ENCODE results near the gene C2orf69. TPM values are rescaled to one million over a fixed set of nuclear protein-coding genes. Genes with fewer than 3 reads are reported as not detected.

C2orf69 gene
- total and polyA plus RNA-seq, 9 donors = 5.7 to 12.7 (median 8.8) TPM

GRCh38 chr2:199932312-199932855 is 21.3 kb downstream of the C2orf69 start:
- Histone ChIP-seq H3K27ac (ENCODE audit: low read length) (no peak overlapping the region), H3K4me1 (ENCODE audit: control insufficient read depth, insufficient read depth, low read length) (no peaks in the 10 kb centered on the region), H3K4me3 (ENCODE audit: low read length) (no peak overlapping the region), H3K36me3 (ENCODE audit: control insufficient read depth, insufficient read depth, low read length) (peaks cover 19% of the 10 kb centered on the region), H3K27me3 (ENCODE audit: control insufficient read depth, insufficient read depth, low read length) (no peaks in the 10 kb centered on the region), H3K9me3 (replicated peaks; ENCODE audit: control insufficient read depth, low read depth, low read length) (no peaks in the 10 kb centered on the region)
- DNase-seq = no peak
- no CpG with 5 or more reads among the region's 4 CpGs for WGBS (ENCODE audit: insufficient coverage)

- H3K4me1 ChIP-seq (ENCODE audit: control insufficient read depth, insufficient read depth, low read length) = no peaks in the 10 kb centered on the region
- H3K9me3 ChIP-seq (replicated peaks; ENCODE audit: control insufficient read depth, low read depth, low read length) = no peaks in the 10 kb centered on the region
- H3K27me3 ChIP-seq (ENCODE audit: control insufficient read depth, insufficient read depth, low read length) = no peaks in the 10 kb centered on the region
- no peak overlapping the region for H3K27ac ChIP-seq (ENCODE audit: low read length)
- WGBS (ENCODE audit: insufficient coverage) = no CpG with 5 or more reads among the region's 3 CpGs
- DNase-seq = no peak
- H3K36me3 ChIP-seq (ENCODE audit: control insufficient read depth, insufficient read depth, low read length) = peaks cover 21% of the 10 kb centered on the region
- no peak overlapping the region for H3K4me3 ChIP-seq (ENCODE audit: low read length)
These were observed 22.4 kb downstream of the C2orf69 start for GRCh38 chr2:199933466-199933865.

GRCh38 chr2:199936554-199936953 is 25.5 kb downstream of the C2orf69 start:
- Histone ChIP-seq H3K36me3 (ENCODE audit: control insufficient read depth, insufficient read depth, low read length) (peaks cover 13% of the 10 kb centered on the region), H3K4me3 (ENCODE audit: low read length) (no peak overlapping the region), H3K9me3 (replicated peaks; ENCODE audit: control insufficient read depth, low read depth, low read length) (no peaks in the 10 kb centered on the region), H3K4me1 (ENCODE audit: control insufficient read depth, insufficient read depth, low read length) (no peaks in the 10 kb centered on the region), H3K27me3 (ENCODE audit: control insufficient read depth, insufficient read depth, low read length) (no peaks in the 10 kb centered on the region), H3K27ac (ENCODE audit: low read length) (no peak overlapping the region)
- DNase-seq = no peak
- WGBS (ENCODE audit: insufficient coverage) = no CpG with 5 or more reads among the region's 2 CpGs

GRCh38 chr2:199940373-199940772 is 29.3 kb downstream of the C2orf69 start:
- no peaks in the 10 kb centered on the region for H3K4me1 ChIP-seq (ENCODE audit: control insufficient read depth, insufficient read depth, low read length)
- DNase-seq = no peak
- 80% methylated on average over 1 of the region's 2 CpGs for WGBS (ENCODE audit: insufficient coverage)
- H3K36me3 ChIP-seq (ENCODE audit: control insufficient read depth, insufficient read depth, low read length) = peaks cover 7% of the 10 kb centered on the region
- no peaks in the 10 kb centered on the region for H3K27me3 ChIP-seq (ENCODE audit: control insufficient read depth, insufficient read depth, low read length)
- no peaks in the 10 kb centered on the region for H3K9me3 ChIP-seq (replicated peaks; ENCODE audit: control insufficient read depth, low read depth, low read length)
- H3K4me3 ChIP-seq (ENCODE audit: low read length) = no peak overlapping the region
- no peak overlapping the region for H3K27ac ChIP-seq (ENCODE audit: low read length)

GRCh38 chr2:199943373-199943772 is 32.3 kb downstream of the C2orf69 start:
- WGBS (ENCODE audit: insufficient coverage) = no CpG with 5 or more reads among the region's 4 CpGs
- no peak overlapping the region for H3K4me3 ChIP-seq (ENCODE audit: low read length)
- H3K9me3 ChIP-seq (replicated peaks; ENCODE audit: control insufficient read depth, low read depth, low read length) = no peaks in the 10 kb centered on the region
- H3K4me1 ChIP-seq (ENCODE audit: control insufficient read depth, insufficient read depth, low read length) = no peaks in the 10 kb centered on the region
- H3K27me3 ChIP-seq (ENCODE audit: control insufficient read depth, insufficient read depth, low read length) = no peaks in the 10 kb centered on the region
- no peak for DNase-seq
- H3K27ac ChIP-seq (ENCODE audit: low read length) = no peak overlapping the region
- H3K36me3 ChIP-seq (ENCODE audit: control insufficient read depth, insufficient read depth, low read length) = peaks cover 5% of the 10 kb centered on the region

GRCh38 chr2:199946196-199946595 is 35.1 kb downstream of the C2orf69 start:
- no peak overlapping the region for H3K27ac ChIP-seq (ENCODE audit: low read length)
- H3K4me1 ChIP-seq (ENCODE audit: control insufficient read depth, insufficient read depth, low read length) = no peaks in the 10 kb centered on the region
- H3K36me3 ChIP-seq (ENCODE audit: control insufficient read depth, insufficient read depth, low read length) = peaks cover 9% of the 10 kb centered on the region
- no peak for DNase-seq
- no peaks in the 10 kb centered on the region for H3K9me3 ChIP-seq (replicated peaks; ENCODE audit: control insufficient read depth, low read depth, low read length)
- WGBS (ENCODE audit: insufficient coverage) = no CpG with 5 or more reads among the region's 1 CpG
- no peak overlapping the region for H3K4me3 ChIP-seq (ENCODE audit: low read length)
- H3K27me3 ChIP-seq (ENCODE audit: control insufficient read depth, insufficient read depth, low read length) = no peaks in the 10 kb centered on the region

- H3K4me1 ChIP-seq (ENCODE audit: control insufficient read depth, insufficient read depth, low read length) = no peaks in the 10 kb centered on the region
- DNase-seq = no peak
- no peaks in the 10 kb centered on the region for H3K9me3 ChIP-seq (replicated peaks; ENCODE audit: control insufficient read depth, low read depth, low read length)
- H3K27ac ChIP-seq (ENCODE audit: low read length) = no peak overlapping the region
- H3K36me3 ChIP-seq (ENCODE audit: control insufficient read depth, insufficient read depth, low read length) = peaks cover 9% of the 10 kb centered on the region
- H3K4me3 ChIP-seq (ENCODE audit: low read length) = no peak overlapping the region
- no peaks in the 10 kb centered on the region for H3K27me3 ChIP-seq (ENCODE audit: control insufficient read depth, insufficient read depth, low read length)
These were observed 35.7 kb downstream of the C2orf69 start for GRCh38 chr2:199946836-199947235.

GRCh38 chr2:199950396-199950795 is 39.3 kb downstream of the C2orf69 start:
- peaks cover 4% of the 10 kb centered on the region for H3K36me3 ChIP-seq (ENCODE audit: control insufficient read depth, insufficient read depth, low read length)
- no CpG with 5 or more reads among the region's 5 CpGs for WGBS (ENCODE audit: insufficient coverage)

GRCh38 chr2:199951023-199951422 is 39.9 kb downstream of the C2orf69 start:
- no peak for DNase-seq
- peaks cover 9% of the 10 kb centered on the region for H3K4me1 ChIP-seq (ENCODE audit: control insufficient read depth, insufficient read depth, low read length)
- H3K27ac ChIP-seq (ENCODE audit: low read length) = no peak overlapping the region
- no CpG with 5 or more reads among the region's 1 CpG for WGBS (ENCODE audit: insufficient coverage)
- H3K27me3 ChIP-seq (ENCODE audit: control insufficient read depth, insufficient read depth, low read length) = no peaks in the 10 kb centered on the region
- no peak overlapping the region for H3K4me3 ChIP-seq (ENCODE audit: low read length)
- no peaks in the 10 kb centered on the region for H3K9me3 ChIP-seq (replicated peaks; ENCODE audit: control insufficient read depth, low read depth, low read length)
- peaks cover 4% of the 10 kb centered on the region for H3K36me3 ChIP-seq (ENCODE audit: control insufficient read depth, insufficient read depth, low read length)

More at GRCh38 chr2:199950396-199950795, 39.3 kb downstream of the C2orf69 start:
- Histone ChIP-seq H3K4me1 (ENCODE audit: control insufficient read depth, insufficient read depth, low read length) (peaks cover 9% of the 10 kb centered on the region), H3K4me3 (ENCODE audit: low read length) (no peak overlapping the region), H3K9me3 (replicated peaks; ENCODE audit: control insufficient read depth, low read depth, low read length) (no peaks in the 10 kb centered on the region), H3K27ac (ENCODE audit: low read length) (no peak overlapping the region), H3K27me3 (ENCODE audit: control insufficient read depth, insufficient read depth, low read length) (no peaks in the 10 kb centered on the region)
- DNase-seq = no peak

- H3K27me3 ChIP-seq (ENCODE audit: control insufficient read depth, insufficient read depth, low read length) = no peaks in the 10 kb centered on the region
- peaks cover 8% of the 10 kb centered on the region for H3K36me3 ChIP-seq (ENCODE audit: control insufficient read depth, insufficient read depth, low read length)
- WGBS (ENCODE audit: insufficient coverage) = 0% methylated on average over 13 of the region's 13 CpGs
- H3K4me1 ChIP-seq (ENCODE audit: control insufficient read depth, insufficient read depth, low read length) = peaks cover 18% of the 10 kb centered on the region
- H3K9me3 ChIP-seq (replicated peaks; ENCODE audit: control insufficient read depth, low read depth, low read length) = no peaks in the 10 kb centered on the region
- DNase-seq = no peak
- peak overlapping the region; percentile 99 for H3K4me3 ChIP-seq (ENCODE audit: low read length)
- peak overlapping the region; percentile 97 for H3K27ac ChIP-seq (ENCODE audit: low read length)
These were observed 43.9 kb downstream of the C2orf69 start for GRCh38 chr2:199955007-199955338.

All from muscle of leg (tissue), 11 donors.